IMR-90 (cell line): Measurements from ENCODE around the gene RPE. TPM values are rescaled to one million over a fixed set of nuclear protein-coding genes. Genes with fewer than 3 reads are reported as not detected.

Experiments
- ATAC-seq: fragments of 200-7000 bp; cut with Tn5 transposase; 2 replicates; pipeline ENCODE4 v1.9.1; 2020; ENCODE audit warnings: low read depth, mild to moderate bottlenecking, moderate library complexity
- BruUV-seq: library from RNA; stranded (reverse); fragments of 400-500 nt; replicated peaks from 2 replicates; lab custom pipeline; 2021; lab: Mats Ljungman, UMichigan
- CTCF ChIA-PET: fragments of 300-600 bp; formaldehyde crosslinking; extraction: SDS; loops from one replicate; lab custom pipeline; 2021; ENCODE audit warnings: antibody characterized with exemption; lab: Yijun Ruan, JAX
- POLR2A ChIA-PET: fragments of 300-600 bp; sonication (Branson Sonifier 250); formaldehyde crosslinking; loops from one replicate; lab custom pipeline; 2022; ENCODE audit warnings: antibody characterized with exemption; ENCODE audit not compliant: unreplicated experiment; lab: Charles Lee
- DNase-seq: peaks from one replicate; pipeline ENCODE4 v3.0.0; 2013
- H2AFZ ChIP-seq: replicated peaks from 2 replicates; pipeline ENCODE3; 2013; ENCODE audit warnings: low read length, mild to moderate bottlenecking; ENCODE audit not compliant: poor library complexity
- H2AK5ac ChIP-seq: 2 replicates; pipeline ENCODE4 v1.6.1; 2013; ENCODE audit warnings: low read depth, low read length, inconsistent platforms
- H2AK9ac ChIP-seq: replicated peaks from 2 replicates; pipeline ENCODE3; 2013; ENCODE audit warnings: mild to moderate bottlenecking, low read depth, low read length, moderate library complexity; ENCODE audit not compliant: poor library complexity
- H2BK120ac ChIP-seq: 2 replicates; pipeline ENCODE4 v1.6.1; 2013; ENCODE audit warnings: low read depth, low read length, inconsistent platforms
- H2BK15ac ChIP-seq: 3 replicates; pipeline ENCODE4 v1.6.1; 2013; ENCODE audit warnings: low read depth, low read length, inconsistent platforms
- H2BK20ac ChIP-seq: 2 replicates; pipeline ENCODE4 v1.6.1; 2013; ENCODE audit warnings: low read depth, mild to moderate bottlenecking, inconsistent platforms, low read length, moderate library complexity
- H2BK5ac ChIP-seq: 2 replicates; pipeline ENCODE4 v1.6.1; 2013; ENCODE audit warnings: mild to moderate bottlenecking, low read depth, low read length, inconsistent platforms; ENCODE audit not compliant: poor library complexity, severe bottlenecking
- H3K14ac ChIP-seq: replicated peaks from 2 replicates; pipeline ENCODE4 v1.6.1; 2013; ENCODE audit warnings: low read depth, low read length, inconsistent platforms
- H3K18ac ChIP-seq: 2 replicates; pipeline ENCODE4 v1.6.1; 2013; ENCODE audit warnings: low read depth, low read length, control low read depth
- H3K23ac ChIP-seq: 2 replicates; pipeline ENCODE4 v1.6.1; 2013; ENCODE audit warnings: low read depth, low read length, inconsistent platforms
- H3K27ac ChIP-seq: 2 replicates; pipeline ENCODE4 v1.5.1; 2013; ENCODE audit warnings: mild to moderate bottlenecking, control low read depth, low read length; ENCODE audit not compliant: insufficient read depth
- H3K27me3 ChIP-seq: 2 replicates; pipeline ENCODE4 v1.6.1; 2013; ENCODE audit warnings: low read length; ENCODE audit not compliant: control insufficient read depth, insufficient read depth
- H3K36me3 ChIP-seq: 2 replicates; pipeline ENCODE4 v1.6.1; 2013; ENCODE audit warnings: low read length, mixed read lengths; ENCODE audit not compliant: control insufficient read depth, insufficient read depth
- H3K4ac ChIP-seq: 2 replicates; pipeline ENCODE4 v1.6.1; 2013; ENCODE audit warnings: low read depth, low read length, inconsistent platforms
- H3K4me1 ChIP-seq: 2 replicates; pipeline ENCODE4 v1.6.1; 2013; ENCODE audit warnings: low read length, mixed read lengths; ENCODE audit not compliant: control insufficient read depth, insufficient read depth
- H3K4me2 ChIP-seq: 2 replicates; pipeline ENCODE4 v1.6.1; 2013; ENCODE audit warnings: low read depth, mild to moderate bottlenecking, control low read depth, low read length, moderate library complexity
- H3K4me3 ChIP-seq: 2 replicates; pipeline ENCODE4 v1.5.1; 2013; ENCODE audit warnings: low read depth, mild to moderate bottlenecking, control low read depth, low read length, moderate library complexity; ENCODE audit not compliant: insufficient read depth
- H3K56ac ChIP-seq: 2 replicates; pipeline ENCODE4 v1.6.1; 2013; ENCODE audit warnings: low read length, inconsistent platforms; ENCODE audit not compliant: insufficient read depth; ENCODE audit errors: extremely low read depth
- H3K79me1 ChIP-seq, 2 experiments: 2 replicates each; pipeline ENCODE4 v1.6.1; 2013; ENCODE audit warnings: low read length in 2 of 2, inconsistent platforms in 1 of 2, low read depth in 1 of 2
- H3K9ac ChIP-seq: 2 replicates; pipeline ENCODE4 v1.6.1; 2013; ENCODE audit warnings: low read depth, low read length, control low read depth
- H3K9me1 ChIP-seq: 2 replicates; pipeline ENCODE4 v1.6.1; 2013; ENCODE audit warnings: low read length, inconsistent platforms; ENCODE audit not compliant: insufficient read depth
- H3K9me3 ChIP-seq: 2 replicates; pipeline ENCODE4 v1.6.1; 2013; ENCODE audit warnings: low read length; ENCODE audit not compliant: control insufficient read depth, insufficient read depth
- H4K20me1 ChIP-seq: 2 replicates; pipeline ENCODE4 v1.6.1; 2013; ENCODE audit warnings: low read length, inconsistent platforms; ENCODE audit not compliant: insufficient read depth
- H4K5ac ChIP-seq: 2 replicates; pipeline ENCODE4 v1.6.1; 2013; ENCODE audit warnings: mild to moderate bottlenecking, low read depth, low read length, control low read depth
- H4K8ac ChIP-seq, 2 experiments: 2 replicates each; pipeline ENCODE4 v1.6.1; 2013; ENCODE audit warnings: low read depth in 2 of 2, low read length in 2 of 2, control low read depth in 1 of 2, inconsistent platforms in 1 of 2
- H4K91ac ChIP-seq: 2 replicates; pipeline ENCODE4 v1.6.1; 2013; ENCODE audit warnings: low read depth, low read length, inconsistent platforms; ENCODE audit not compliant: insufficient read depth
- BHLHE40 ChIP-seq: fragments of 150-350 bp; IDR thresholded peaks from 2 replicates; pipeline ENCODE4 v1.6.1; 2016; ENCODE audit warnings: mild to moderate bottlenecking, low read depth, low read length
- CEBPB ChIP-seq: IDR thresholded peaks from 2 replicates; pipeline ENCODE4 v1.6.1; 2012; ENCODE audit warnings: low read depth, low read length, improper control_type of control experiment
- MAZ ChIP-seq: IDR thresholded peaks from 2 replicates; pipeline ENCODE4 v1.6.1; 2012; ENCODE audit warnings: low read depth, mild to moderate bottlenecking, low read length, improper control_type of control experiment, moderate library complexity, borderline replicate concordance
- MXI1 ChIP-seq: IDR thresholded peaks from 2 replicates; pipeline ENCODE4 v1.6.1; 2012; ENCODE audit warnings: low read depth, mild to moderate bottlenecking, low read length, moderate library complexity, borderline replicate concordance
- NFE2L2 ChIP-seq: fragments of 150-350 bp; IDR thresholded peaks from 2 replicates; pipeline ENCODE4 v1.6.1; 2016; ENCODE audit warnings: low read depth, mild to moderate bottlenecking, low read length
- RAD21 ChIP-seq: IDR thresholded peaks from 2 replicates; pipeline ENCODE4 v1.6.1; 2012; ENCODE audit warnings: low read length, improper control_type of control experiment
- RCOR1 ChIP-seq: IDR thresholded peaks from 2 replicates; pipeline ENCODE4 v1.6.1; 2012; ENCODE audit warnings: mild to moderate bottlenecking, low read length, improper control_type of control experiment; ENCODE audit not compliant: insufficient replicate concordance
- RFX5 ChIP-seq: IDR thresholded peaks from 2 replicates; pipeline ENCODE4 v1.8.0; 2012; ENCODE audit warnings: low read depth, mild to moderate bottlenecking, low read length, moderate library complexity
- SMC3 ChIP-seq: fragments of 150-350 bp; IDR thresholded peaks from 2 replicates; pipeline ENCODE4 v1.6.1; 2016; ENCODE audit warnings: low read depth, mild to moderate bottlenecking, antibody characterized with exemption, low read length, moderate library complexity
- WGBS, 2 experiments: methylation state at CpG; one replicate each; pipeline versions ENCODE4 v1.1.5 to v1.1.7; 2013; ENCODE audit warnings: missing lambda C conversion rate in 2 of 2; ENCODE audit not compliant: insufficient read length in 1 of 2; ENCODE audit errors: extremely low coverage in 2 of 2; 5-methylcytosine and 5-hydroxymethylcytosine counted together
- dilution Hi-C: fragments of 300-500 bp; cut with HindIII; formaldehyde crosslinking; loops from one replicate; pipeline ENCODE4 v1.14.3; 2018; ENCODE audit warnings: low sequenced_read_pairs; ENCODE audit not compliant: unreplicated experiment
- in situ Hi-C: fragments of 300-500 bp; cut with MboI; formaldehyde crosslinking; loops from 3 replicates; pipeline ENCODE4 v1.14.3; 2019; ENCODE audit warnings: low sequenced_read_pairs, inconsistent platforms, mixed read lengths
- intact Hi-C: fragments of 100-400 bp; cut with micrococcal nuclease; formaldehyde crosslinking; loops from 2 replicates; pipeline ENCODE4 v1.10.0; 2022
- polyA plus RNA-seq, 3 experiments: library from polyadenylated mRNA; depleted of rRNA; stranded (reverse); fragments of >200 nt; gene quantifications; 2 replicates each; pipeline ENCODE4 v1.2.3, GENCODE V29; 2012; ENCODE audit warnings: low replicate concordance in 1 of 3
- total RNA-seq: library from RNA; depleted of rRNA; stranded (reverse); fragments of >200 nt; gene quantifications from 2 replicates; pipeline ENCODE4 v1.2.3, GENCODE V29; 2012
- TF ChIP-seq, protein P1 (sequence below): fragments of 150-350 bp; IDR thresholded peaks from 2 replicates; pipeline ENCODE4 v1.6.1; 2017; ENCODE audit warnings: mild to moderate bottlenecking, antibody characterized with exemption, low read length, low read depth
- TF ChIP-seq, protein P2 (sequence below): fragments of 150-350 bp; IDR thresholded peaks from 2 replicates; pipeline ENCODE4 v1.6.1; 2016; ENCODE audit warnings: low read depth, mild to moderate bottlenecking, low read length, moderate library complexity, borderline replicate concordance
- TF ChIP-seq, protein P3 (sequence below): conservative IDR thresholded peaks from 2 replicates; pipeline ENCODE4 v1.5.1; 2012; ENCODE audit warnings: mild to moderate bottlenecking, low read depth, low read length, improper control_type of control experiment

The RPE gene
- total and polyA plus RNA-seq, 2 of the 4 experiments (the other 2 are of a cell fraction) = 66.7 to 339 TPM

DNA sequence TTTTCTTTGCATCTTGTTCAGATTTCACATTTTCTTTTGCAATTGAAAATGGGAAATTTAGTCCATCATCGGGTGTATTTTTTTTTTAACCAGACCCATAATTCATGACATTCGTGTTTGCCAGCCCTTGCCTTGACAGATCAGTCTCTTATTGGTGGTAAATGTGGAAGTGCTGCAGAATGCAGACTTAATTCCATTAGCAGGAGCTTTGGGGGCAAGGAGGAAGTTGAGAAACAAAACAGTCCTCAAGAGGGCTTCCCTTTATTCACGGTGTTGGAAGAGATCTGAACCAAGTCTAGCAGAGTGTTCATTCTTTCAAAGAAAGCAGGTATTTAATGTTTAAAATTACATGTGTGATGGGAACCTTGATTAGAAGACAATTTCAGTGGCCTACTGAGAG, 16.6 kb upstream of the RPE start:
- no peak overlapping the region for H3K4ac ChIP-seq
- H4K91ac ChIP-seq = no peak overlapping the region
- no peak for ATAC-seq
- H2AK9ac ChIP-seq = no peak overlapping the region
- no peak overlapping the region for H3K18ac ChIP-seq
- no peak overlapping the region for H2BK20ac ChIP-seq
- BruUV-seq = no TSS peak
- POLR2A ChIA-PET = no interaction called here
- no peaks in the 10 kb centered on the region for H3K9me3 ChIP-seq
- no peak overlapping the region for H2BK15ac ChIP-seq
- CTCF ChIA-PET = no interaction called here
- intact Hi-C loops = no loop called here
- dilution Hi-C loops = no loop called here
- in situ Hi-C loops = no loop called here
- no peak overlapping the region for H4K5ac ChIP-seq
- TF ChIP-seq SMC3 = no peak
- TF ChIP-seq NFE2L2 = no peak
- TF ChIP-seq RFX5 = no peak
- TF ChIP-seq, protein P1, sequence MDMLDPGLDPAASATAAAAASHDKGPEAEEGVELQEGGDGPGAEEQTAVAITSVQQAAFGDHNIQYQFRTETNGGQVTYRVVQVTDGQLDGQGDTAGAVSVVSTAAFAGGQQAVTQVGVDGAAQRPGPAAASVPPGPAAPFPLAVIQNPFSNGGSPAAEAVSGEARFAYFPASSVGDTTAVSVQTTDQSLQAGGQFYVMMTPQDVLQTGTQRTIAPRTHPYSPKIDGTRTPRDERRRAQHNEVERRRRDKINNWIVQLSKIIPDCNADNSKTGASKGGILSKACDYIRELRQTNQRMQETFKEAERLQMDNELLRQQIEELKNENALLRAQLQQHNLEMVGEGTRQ = no peak
- TF ChIP-seq CEBPB = no peak
- no peak for TF ChIP-seq RAD21
- no peak for TF ChIP-seq BHLHE40
- no peak for TF ChIP-seq MXI1
- no peak for TF ChIP-seq MAZ
- TF ChIP-seq, protein P2, sequence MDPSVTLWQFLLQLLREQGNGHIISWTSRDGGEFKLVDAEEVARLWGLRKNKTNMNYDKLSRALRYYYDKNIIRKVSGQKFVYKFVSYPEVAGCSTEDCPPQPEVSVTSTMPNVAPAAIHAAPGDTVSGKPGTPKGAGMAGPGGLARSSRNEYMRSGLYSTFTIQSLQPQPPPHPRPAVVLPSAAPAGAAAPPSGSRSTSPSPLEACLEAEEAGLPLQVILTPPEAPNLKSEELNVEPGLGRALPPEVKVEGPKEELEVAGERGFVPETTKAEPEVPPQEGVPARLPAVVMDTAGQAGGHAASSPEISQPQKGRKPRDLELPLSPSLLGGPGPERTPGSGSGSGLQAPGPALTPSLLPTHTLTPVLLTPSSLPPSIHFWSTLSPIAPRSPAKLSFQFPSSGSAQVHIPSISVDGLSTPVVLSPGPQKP = no peak
- TF ChIP-seq, protein P3, sequence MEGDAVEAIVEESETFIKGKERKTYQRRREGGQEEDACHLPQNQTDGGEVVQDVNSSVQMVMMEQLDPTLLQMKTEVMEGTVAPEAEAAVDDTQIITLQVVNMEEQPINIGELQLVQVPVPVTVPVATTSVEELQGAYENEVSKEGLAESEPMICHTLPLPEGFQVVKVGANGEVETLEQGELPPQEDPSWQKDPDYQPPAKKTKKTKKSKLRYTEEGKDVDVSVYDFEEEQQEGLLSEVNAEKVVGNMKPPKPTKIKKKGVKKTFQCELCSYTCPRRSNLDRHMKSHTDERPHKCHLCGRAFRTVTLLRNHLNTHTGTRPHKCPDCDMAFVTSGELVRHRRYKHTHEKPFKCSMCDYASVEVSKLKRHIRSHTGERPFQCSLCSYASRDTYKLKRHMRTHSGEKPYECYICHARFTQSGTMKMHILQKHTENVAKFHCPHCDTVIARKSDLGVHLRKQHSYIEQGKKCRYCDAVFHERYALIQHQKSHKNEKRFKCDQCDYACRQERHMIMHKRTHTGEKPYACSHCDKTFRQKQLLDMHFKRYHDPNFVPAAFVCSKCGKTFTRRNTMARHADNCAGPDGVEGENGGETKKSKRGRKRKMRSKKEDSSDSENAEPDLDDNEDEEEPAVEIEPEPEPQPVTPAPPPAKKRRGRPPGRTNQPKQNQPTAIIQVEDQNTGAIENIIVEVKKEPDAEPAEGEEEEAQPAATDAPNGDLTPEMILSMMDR = no peak
- no peak for TF ChIP-seq RCOR1
- H3K4me1 ChIP-seq = no peaks in the 10 kb centered on the region
- H3K9me1 ChIP-seq = no peaks in the 10 kb centered on the region
- no peak overlapping the region for H3K56ac ChIP-seq
- H3K9ac ChIP-seq = no peak overlapping the region
- no peaks in the 10 kb centered on the region for H4K20me1 ChIP-seq
- no peak overlapping the region for H2AFZ ChIP-seq
- H2BK5ac ChIP-seq = no peak overlapping the region
- no peak for DNase-seq
- H4K8ac ChIP-seq = no peak overlapping the region
- H3K4me3 ChIP-seq = no peak overlapping the region
- H2BK120ac ChIP-seq = no peak overlapping the region
- no peak overlapping the region for H3K27ac ChIP-seq
- WGBS, 2 experiments = no CpG with 5 or more reads among the region's 3 CpGs
- H3K36me3 ChIP-seq = no peaks in the 10 kb centered on the region
- H3K23ac ChIP-seq = no peak overlapping the region
- no peak overlapping the region for H3K4me2 ChIP-seq
- H2AK5ac ChIP-seq = no peak overlapping the region
- no peak overlapping the region for H3K14ac ChIP-seq
- H3K79me1 ChIP-seq = no peaks in the 10 kb centered on the region
- H3K27me3 ChIP-seq = no peaks in the 10 kb centered on the region; the same call in none of the 2 replicates
